Neuronal stem cell (in vitro differentiated cells): ENCODE measurements around the gene PRKCI.
"Not testable (repeated sequence)": the region's sequence is repeated elsewhere in the genome, so short reads cannot be mapped to it uniquely, and the experiment has no call there.

Source experiments
- DNase-seq: peaks from one replicate; pipeline ENCODE4 v3.0.0-alpha.2; 2013; ENCODE audit warnings: low spot score
- H2AFZ ChIP-seq: one replicate; pipeline ENCODE4 v1.6.1; 2013; ENCODE audit warnings: mild to moderate bottlenecking, low read length, inconsistent platforms
- H2AK5ac ChIP-seq: 2 replicates; pipeline ENCODE4 v1.6.1; 2013; ENCODE audit warnings: low read depth, mild to moderate bottlenecking, inconsistent platforms, low read length, moderate library complexity, mixed read lengths
- H2BK120ac ChIP-seq: 2 replicates; pipeline ENCODE4 v1.6.1; 2013; ENCODE audit warnings: low read depth, mild to moderate bottlenecking, inconsistent platforms, low read length, moderate library complexity, mixed read lengths
- H2BK12ac ChIP-seq: one replicate; pipeline ENCODE4 v1.6.1; 2013; ENCODE audit warnings: low read length, inconsistent platforms
- H2BK15ac ChIP-seq: 2 replicates; pipeline ENCODE4 v1.6.1; 2013; ENCODE audit warnings: mild to moderate bottlenecking, low read length, inconsistent platforms, mixed read lengths
- H2BK5ac ChIP-seq: one replicate; pipeline ENCODE4 v1.6.1; 2013; ENCODE audit warnings: inconsistent platforms, mild to moderate bottlenecking, low read length, moderate library complexity
- H3K14ac ChIP-seq: one replicate; pipeline ENCODE4 v1.6.1; 2013; ENCODE audit warnings: low read length, inconsistent platforms
- H3K18ac ChIP-seq: 2 replicates; pipeline ENCODE4 v1.6.1; 2013; ENCODE audit warnings: low read length, inconsistent platforms
- H3K23ac ChIP-seq: 2 replicates; pipeline ENCODE4 v1.6.1; 2013; ENCODE audit warnings: low read depth, mild to moderate bottlenecking, mixed read lengths, low read length, inconsistent platforms; ENCODE audit not compliant: poor library complexity
- H3K27ac ChIP-seq: replicated peaks from 3 replicates; pipeline ENCODE4 v1.5.1; 2013; ENCODE audit warnings: low read length, inconsistent platforms
- H3K27me3 ChIP-seq, 3 experiments: 2 replicates each; pipeline ENCODE4 v1.6.1; 2013; ENCODE audit warnings: low read length in 3 of 3, mild to moderate bottlenecking in 2 of 3, inconsistent platforms in 1 of 3, low read depth in 1 of 3, mixed read lengths in 1 of 3, moderate library complexity in 1 of 3; ENCODE audit not compliant: control insufficient read depth in 3 of 3, insufficient read depth in 3 of 3
- H3K36me3 ChIP-seq, 2 donors: replicated peaks in 1 of 2; 2 replicates each; pipeline ENCODE4 v1.6.1; 2013; ENCODE audit warnings: low read length in 2 of 2; ENCODE audit not compliant: control insufficient read depth in 2 of 2, insufficient read depth in 2 of 2
- H3K4ac ChIP-seq: 2 replicates; pipeline ENCODE4 v1.6.1; 2013; ENCODE audit warnings: inconsistent platforms, mild to moderate bottlenecking, low read length, moderate library complexity
- H3K4me1 ChIP-seq, 2 donors: 1 replicate in 1 of 2; 2 replicates in 1 of 2; pipeline ENCODE4 v1.6.1; 2013; ENCODE audit warnings: low read length in 2 of 2, low read depth in 1 of 2; ENCODE audit not compliant: control insufficient read depth in 2 of 2, insufficient read depth in 1 of 2
- H3K4me2 ChIP-seq: one replicate; pipeline ENCODE4 v1.6.1; 2013; ENCODE audit warnings: mild to moderate bottlenecking, low read length, inconsistent platforms; ENCODE audit not compliant: insufficient read depth, poor library complexity, severe bottlenecking
- H3K4me3 ChIP-seq, 2 donors: 2 replicates each; pipeline ENCODE4 v1.5.1; 2013; ENCODE audit warnings: low read length in 2 of 2, mild to moderate bottlenecking in 2 of 2, inconsistent platforms in 1 of 2, moderate library complexity in 1 of 2
- H3K79me1 ChIP-seq: one replicate; pipeline ENCODE4 v1.6.1; 2013; ENCODE audit warnings: low read depth, mild to moderate bottlenecking, inconsistent platforms, low read length, moderate library complexity
- H3K9ac ChIP-seq: one replicate; pipeline ENCODE4 v1.6.1; 2013; ENCODE audit warnings: mild to moderate bottlenecking, low read depth, low read length, inconsistent platforms; ENCODE audit not compliant: poor library complexity
- H3K9me3 ChIP-seq, 2 donors: replicated peaks in 1 of 2; 2 replicates each; pipeline versions ENCODE3 to v1.6.1; 2013; ENCODE audit warnings: low read length in 2 of 2, mild to moderate bottlenecking in 2 of 2, inconsistent platforms in 1 of 2, low read depth in 1 of 2, mixed read lengths in 1 of 2, moderate library complexity in 1 of 2; ENCODE audit not compliant: control insufficient read depth in 2 of 2, insufficient read depth in 1 of 2
- H4K8ac ChIP-seq: one replicate; pipeline ENCODE4 v1.6.1; 2013; ENCODE audit warnings: low read depth, mild to moderate bottlenecking, inconsistent platforms, low read length, moderate library complexity
- H4K91ac ChIP-seq: one replicate; pipeline ENCODE4 v1.6.1; 2013; ENCODE audit warnings: low read length, low read depth, mild to moderate bottlenecking, inconsistent platforms; ENCODE audit not compliant: poor library complexity
- WGBS, 2 donors: extraction: QIAGEN DNeasy Blood & Tissue Kit; methylation state at CpG; one replicate each; pipeline ENCODE4 v1.1.7; 2013; ENCODE audit warnings: missing lambda C conversion rate in 2 of 2, mixed read lengths in 1 of 2; ENCODE audit not compliant: insufficient read length in 2 of 2, insufficient replicate concordance in 1 of 2; ENCODE audit errors: extremely low coverage in 2 of 2; 5-methylcytosine and 5-hydroxymethylcytosine counted together

Gene PRKCI

DNA sequence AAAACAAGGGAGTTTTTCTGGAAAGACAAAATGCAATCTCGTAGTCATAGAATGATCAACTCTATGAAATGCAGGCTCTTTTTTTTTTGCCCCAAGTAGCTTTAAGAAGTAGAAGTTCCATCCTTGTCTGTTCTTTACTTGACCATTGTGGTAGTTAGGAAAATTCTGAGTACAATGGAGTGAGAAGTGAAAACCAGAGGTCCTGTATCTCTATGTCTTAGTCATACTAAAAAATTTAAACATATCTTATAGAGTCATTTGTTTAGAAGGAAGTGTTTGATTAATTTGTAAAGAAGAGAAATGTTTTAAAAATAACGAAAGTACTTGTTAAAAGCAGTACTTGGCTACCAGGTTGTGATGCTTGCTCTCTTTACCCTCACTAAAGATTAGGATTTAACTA lies 52.4 kb downstream of the PRKCI start:
- no peak overlapping the region for H3K9ac ChIP-seq
- H3K14ac ChIP-seq = no peak overlapping the region
- H3K4me3 ChIP-seq = no peak overlapping the region
- peaks cover 8 to 79% of the 10 kb centered on the region in 2 donors for H3K36me3 ChIP-seq
- no peak overlapping the region for H2AFZ ChIP-seq
- DNase-seq = no peak
- H2BK5ac ChIP-seq = no peak overlapping the region
- no peaks in the 10 kb centered on the region for H3K79me1 ChIP-seq
- H3K27me3 ChIP-seq = no peaks in the 10 kb centered on the region
- H3K9me3 ChIP-seq = no peaks in the 10 kb centered on the region
- H4K91ac ChIP-seq = no peak overlapping the region
- H2AK5ac ChIP-seq = no peak overlapping the region
- H4K8ac ChIP-seq = no peak overlapping the region
- no peak overlapping the region for H3K27ac ChIP-seq
- no peak overlapping the region for H2BK15ac ChIP-seq
- H3K18ac ChIP-seq = no peak overlapping the region
- no peak overlapping the region for H2BK12ac ChIP-seq
- H3K4ac ChIP-seq = no peak overlapping the region
- no peak overlapping the region for H3K4me2 ChIP-seq
- H3K23ac ChIP-seq = no peak overlapping the region
- WGBS, 2 donors = 100% methylated on average over 1 of the region's 2 CpGs; no CpG with 5 or more reads in 1 of the 2 donors
- no peak overlapping the region for H2BK120ac ChIP-seq
- H3K4me1 ChIP-seq = peaks cover 0 to 3% of the 10 kb centered on the region in 2 donors

GRCh38 chr3:170275832-170276231 lies 53.6 kb downstream of the PRKCI start:
- no peaks in the 10 kb centered on the region for H3K27me3 ChIP-seq
- H2BK12ac ChIP-seq = no peak overlapping the region
- H3K79me1 ChIP-seq = no peaks in the 10 kb centered on the region
- no peak overlapping the region for H2AFZ ChIP-seq
- H3K23ac ChIP-seq = no peak overlapping the region
- H2BK120ac ChIP-seq = no peak overlapping the region
- H3K4me1 ChIP-seq = peaks cover 0 to 3% of the 10 kb centered on the region in 2 donors
- no peak overlapping the region for H3K18ac ChIP-seq
- no peaks in the 10 kb centered on the region for H3K9me3 ChIP-seq
- no peak overlapping the region for H2AK5ac ChIP-seq
- no peak overlapping the region for H2BK15ac ChIP-seq
- H2BK5ac ChIP-seq = no peak overlapping the region
- peaks cover 4 to 83% of the 10 kb centered on the region in 2 donors for H3K36me3 ChIP-seq
- no peak overlapping the region for H4K8ac ChIP-seq
- no peak overlapping the region for H3K9ac ChIP-seq
- no peak overlapping the region for H3K4me3 ChIP-seq
- no peak overlapping the region for H4K91ac ChIP-seq
- WGBS, 2 donors = no CpG with 5 or more reads among the region's 3 CpGs
- no peak overlapping the region for H3K14ac ChIP-seq
- no peak overlapping the region for H3K4ac ChIP-seq
- H3K27ac ChIP-seq = no peak overlapping the region
- DNase-seq = no peak
- H3K4me2 ChIP-seq = no peak overlapping the region

- H3K14ac ChIP-seq, H3K9ac ChIP-seq, H3K27ac ChIP-seq, H2BK120ac ChIP-seq, H3K4me2 ChIP-seq, H3K27me3 ChIP-seq, H2AK5ac ChIP-seq, H4K91ac ChIP-seq, H3K4me3 ChIP-seq, H3K23ac ChIP-seq, H3K4ac ChIP-seq, H3K18ac ChIP-seq, H4K8ac ChIP-seq, DNase-seq, H2BK12ac ChIP-seq, H2BK15ac ChIP-seq, H2AFZ ChIP-seq, H2BK5ac ChIP-seq, H3K4me1 ChIP-seq, H3K9me3 ChIP-seq, H3K79me1 ChIP-seq: not testable (repeated sequence)
- peaks cover 4 to 84% of the 10 kb centered on the region in 2 donors for H3K36me3 ChIP-seq
- no CpG with 5 or more reads among the region's 10 CpGs for WGBS, 2 donors
Observed at GRCh38 chr3:170277311-170277710, 55.1 kb downstream of the PRKCI start.

DNA sequence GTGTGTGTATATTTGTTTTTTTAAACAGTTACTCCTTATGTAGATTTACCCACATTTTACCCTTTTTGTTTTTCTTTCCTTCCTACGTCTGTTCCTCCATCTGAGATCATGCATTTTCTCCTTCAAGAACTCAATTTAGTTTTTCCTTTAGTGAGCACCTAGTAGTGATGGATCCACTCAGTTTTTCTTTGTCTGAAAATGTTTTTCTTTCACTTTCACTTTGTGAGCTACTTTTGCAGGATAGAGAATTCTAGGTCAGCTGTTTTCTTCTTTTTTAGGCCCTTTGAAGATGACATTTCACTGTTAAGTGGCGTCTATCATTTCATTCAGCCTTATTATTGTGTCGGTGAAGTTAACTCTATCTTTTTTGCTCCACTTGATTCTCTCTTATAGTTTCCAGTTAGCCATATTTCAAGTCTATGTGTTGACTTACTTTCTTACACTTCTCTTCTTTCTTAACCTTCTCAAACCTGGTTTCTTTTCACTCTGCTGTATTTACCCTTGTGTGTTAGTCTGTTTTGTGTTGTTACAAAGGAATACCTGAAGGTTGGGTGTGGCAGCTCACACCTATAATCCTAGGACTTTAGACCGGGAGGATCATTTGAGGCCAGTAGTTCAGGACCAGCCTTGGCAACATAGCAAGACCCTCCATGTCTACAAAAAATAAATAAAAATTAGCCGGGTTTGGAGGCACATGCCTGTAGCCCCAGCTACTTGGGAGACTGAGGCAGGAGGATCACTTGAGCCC lies 55.8 kb downstream of the PRKCI start:
- H2AK5ac ChIP-seq = no peak overlapping the region
- no peak overlapping the region for H2BK15ac ChIP-seq
- no peak overlapping the region for H4K91ac ChIP-seq
- peaks cover 4 to 78% of the 10 kb centered on the region in 2 donors for H3K36me3 ChIP-seq
- no peak overlapping the region for H2BK12ac ChIP-seq
- H3K9me3 ChIP-seq = no peaks in the 10 kb centered on the region
- H2BK120ac ChIP-seq = no peak overlapping the region
- no CpG with 5 or more reads among the region's 5 CpGs for WGBS, 2 donors
- no peak overlapping the region for H3K4me3 ChIP-seq
- no peak overlapping the region for H3K18ac ChIP-seq
- H3K27me3 ChIP-seq = no peaks in the 10 kb centered on the region
- no peak overlapping the region for H2AFZ ChIP-seq
- no peak overlapping the region for H3K27ac ChIP-seq
- no peak overlapping the region for H3K4me2 ChIP-seq
- no peak overlapping the region for H2BK5ac ChIP-seq
- H3K23ac ChIP-seq = no peak overlapping the region
- H3K4ac ChIP-seq = no peak overlapping the region
- H3K9ac ChIP-seq = no peak overlapping the region
- H4K8ac ChIP-seq = no peak overlapping the region
- peaks cover 0 to 3% of the 10 kb centered on the region in 2 donors for H3K4me1 ChIP-seq
- no peak for DNase-seq
- no peak overlapping the region for H3K14ac ChIP-seq
- no peaks in the 10 kb centered on the region for H3K79me1 ChIP-seq
